Endothelial cell of umbilical vein (primary cell): ENCODE results near the gene SYNGR3. TPM values are rescaled to one million over a fixed set of nuclear protein-coding genes. Genes with fewer than 3 reads are reported as not detected.

Experiments
- BruUV-seq: library from RNA; stranded (reverse); fragments of 400-500 nt; replicated peaks from 2 replicates; lab custom pipeline; 2021; lab: Mats Ljungman, UMichigan
- CTCF ChIA-PET: fragments of 300-600, 350-600 bp; sonication (Branson Sonifier 250); formaldehyde crosslinking; loops from one replicate; lab custom pipeline; 2021; ENCODE audit warnings: antibody characterized with exemption, inconsistent platforms; lab: Charles Lee
- POLR2A ChIA-PET: fragments of 300-600, 350-600 bp; sonication (Branson Sonifier 250); formaldehyde crosslinking; loops from one replicate; lab custom pipeline; 2021; ENCODE audit warnings: antibody characterized with exemption, inconsistent platforms; lab: Charles Lee
- DNase-seq: peaks from one replicate; pipeline ENCODE4 v3.0.0-alpha.2; 2011; ENCODE audit warnings: low read depth, low spot score
- FAIRE-seq: peaks from 2 replicates; lab custom pipeline; 2011; peaks lifted over from hg19 to GRCh38; lab: Jason Lieb, UNC
- H2AFZ ChIP-seq: 2 replicates; pipeline ENCODE4 v1.6.0; 2012; ENCODE audit warnings: low read depth, low read length, control low read depth, inconsistent platforms
- H3K27ac ChIP-seq: 2 replicates; pipeline ENCODE4 v1.5.1; 2011; ENCODE audit warnings: low read depth, mild to moderate bottlenecking, control low read depth, low read length, moderate library complexity; ENCODE audit not compliant: insufficient read depth
- H3K27me3 ChIP-seq, 2 experiments: 2 replicates each; pipeline versions ENCODE4 v1.6.0 to v1.6.1; 2011; ENCODE audit warnings: low read length in 2 of 2, mixed read lengths in 1 of 2; ENCODE audit not compliant: control insufficient read depth in 2 of 2, insufficient read depth in 2 of 2
- H3K36me3 ChIP-seq, 2 experiments: 2 replicates in 1 of 2; 3 replicates in 1 of 2; pipeline ENCODE4 v1.5.1; 2011; ENCODE audit warnings: low read length in 2 of 2, mild to moderate bottlenecking in 1 of 2, moderate library complexity in 1 of 2; ENCODE audit not compliant: control insufficient read depth in 2 of 2, insufficient read depth in 2 of 2; ENCODE audit errors: extremely low read depth in 1 of 2
- H3K4me1 ChIP-seq: 3 replicates; pipeline ENCODE4 v1.5.1; 2011; ENCODE audit warnings: mild to moderate bottlenecking, low read length; ENCODE audit not compliant: control insufficient read depth, insufficient read depth; ENCODE audit errors: extremely low read depth
- H3K4me2 ChIP-seq: 2 replicates; pipeline ENCODE4 v1.6.1; 2011; ENCODE audit warnings: low read length, control low read depth, mixed read lengths; ENCODE audit not compliant: insufficient read depth
- H3K4me3 ChIP-seq, 3 experiments: fragments of 200-600 bp in 1 of 3; sonication (generic), shearing (Covaris generic) in 1 of 3; replicated peaks in 1 of 3; 2 replicates each; pipeline ENCODE4 v1.5.1; 2011 to 2016; ENCODE audit warnings: control low read depth in 3 of 3, low read length in 3 of 3, mild to moderate bottlenecking in 2 of 3, inconsistent platforms in 1 of 3, low read depth in 1 of 3, moderate library complexity in 1 of 3; ENCODE audit not compliant: insufficient read depth in 1 of 3
- H3K79me2 ChIP-seq: 2 replicates; pipeline ENCODE4 v1.6.0; 2012; ENCODE audit warnings: low read length, inconsistent platforms; ENCODE audit not compliant: control insufficient read depth, insufficient read depth
- H3K9ac ChIP-seq: replicated peaks from 2 replicates; pipeline ENCODE3; 2011; ENCODE audit warnings: low read length, control low read depth; ENCODE audit not compliant: insufficient read depth; ENCODE audit errors: extremely low read depth
- H3K9me1 ChIP-seq: replicated peaks from 3 replicates; pipeline ENCODE4 v1.6.0; 2011; ENCODE audit warnings: mild to moderate bottlenecking, low read length; ENCODE audit not compliant: control insufficient read depth, insufficient read depth; ENCODE audit errors: extremely low read depth
- H3K9me3 ChIP-seq: replicated peaks from 2 replicates; pipeline ENCODE4 v1.5.1; 2012; ENCODE audit warnings: low read length, inconsistent platforms; ENCODE audit not compliant: control insufficient read depth, insufficient read depth
- H4K20me1 ChIP-seq: replicated peaks from 2 replicates; pipeline ENCODE3; 2011; ENCODE audit warnings: mild to moderate bottlenecking, low read length; ENCODE audit not compliant: control insufficient read depth, insufficient read depth; ENCODE audit errors: extremely low read depth
- CTCF ChIP-seq, 2 donors: IDR thresholded peaks; 1 replicate in 1 of 2; 2 replicates in 1 of 2; pipeline ENCODE4 v1.5.1; 2011; ENCODE audit warnings: low read length in 2 of 2, mild to moderate bottlenecking in 2 of 2, moderate library complexity in 2 of 2, control low read depth in 1 of 2, inconsistent platforms in 1 of 2, low read depth in 1 of 2; ENCODE audit not compliant: insufficient read depth in 1 of 2; ENCODE audit errors: extremely low read depth in 1 of 2
- EZH2 ChIP-seq: IDR thresholded peaks from 2 replicates; pipeline ENCODE4 v1.6.1; 2012; ENCODE audit warnings: borderline replicate concordance, low read depth, mild to moderate bottlenecking, moderate library complexity, low read length, inconsistent platforms; ENCODE audit not compliant: severe bottlenecking
- FOS ChIP-seq: IDR thresholded peaks from 2 replicates; pipeline ENCODE4 v1.6.1; 2011; ENCODE audit warnings: mild to moderate bottlenecking, low read length, moderate library complexity, borderline replicate concordance; ENCODE audit not compliant: insufficient read depth
- GATA2 ChIP-seq: IDR thresholded peaks from 2 replicates; pipeline ENCODE4 v1.7.0; 2011; ENCODE audit warnings: low read depth, mild to moderate bottlenecking, moderate library complexity, mixed read lengths, low read length; ENCODE audit not compliant: insufficient read length, insufficient read depth
- JUN ChIP-seq: IDR thresholded peaks from 2 replicates; pipeline ENCODE4 v1.6.1; 2011; ENCODE audit warnings: borderline replicate concordance, low read depth; ENCODE audit not compliant: insufficient read length, insufficient read depth
- MYC ChIP-seq: IDR thresholded peaks from one replicate; pipeline ENCODE4 v1.6.1; 2011; ENCODE audit warnings: mild to moderate bottlenecking, low read depth, low read length
- POLR2A ChIP-seq: IDR thresholded peaks from 2 replicates; pipeline ENCODE4 v1.6.1; 2012; ENCODE audit warnings: low read depth, mild to moderate bottlenecking, control low read depth, low read length
- POLR2AphosphoS5 ChIP-seq: IDR thresholded peaks from 2 replicates; pipeline ENCODE4 v1.6.1; 2012; ENCODE audit warnings: low read depth, mild to moderate bottlenecking, control low read depth, low read length, moderate library complexity; ENCODE audit not compliant: insufficient read depth
- dilution Hi-C: fragments of 300-500 bp; cut with MboI; formaldehyde crosslinking; loops from one replicate; pipeline ENCODE4 v1.15.0; 2019; ENCODE audit warnings: low sequenced_read_pairs; ENCODE audit not compliant: extremely low pct_ligation_motif_present
- intact Hi-C: fragments of 100-400 bp; cut with micrococcal nuclease; formaldehyde crosslinking; loops from one replicate; pipeline ENCODE4 v1.10.0; 2022
- polyA plus RNA-seq, 4 experiments: library from polyadenylated mRNA; depleted of rRNA in 3 of 4; stranded (reverse) in 3 of 4; unstranded in 1 of 4; fragments of >200 nt; gene quantifications; 2 replicates each; pipeline versions ENCODE4 v1.2.1 to v1.2.3, GENCODE V29; 2011 to 2012; ENCODE audit warnings: missing spikeins in 1 of 4
- total RNA-seq: library from RNA; stranded (reverse); gene quantifications from 2 replicates; pipeline ENCODE4 v1.2.3, GENCODE V29; 2021
- TF ChIP-seq, protein P1 (sequence below): IDR thresholded peaks from 2 replicates; pipeline ENCODE4 v1.6.1; 2011; ENCODE audit not compliant: insufficient read depth, insufficient read length

Gene SYNGR3
- total and polyA plus RNA-seq, 2 donors (not counting 3 experiments of a cell fraction or from before 2014, with no cell fraction given) = 0.95 to 1.4 TPM

DNA sequence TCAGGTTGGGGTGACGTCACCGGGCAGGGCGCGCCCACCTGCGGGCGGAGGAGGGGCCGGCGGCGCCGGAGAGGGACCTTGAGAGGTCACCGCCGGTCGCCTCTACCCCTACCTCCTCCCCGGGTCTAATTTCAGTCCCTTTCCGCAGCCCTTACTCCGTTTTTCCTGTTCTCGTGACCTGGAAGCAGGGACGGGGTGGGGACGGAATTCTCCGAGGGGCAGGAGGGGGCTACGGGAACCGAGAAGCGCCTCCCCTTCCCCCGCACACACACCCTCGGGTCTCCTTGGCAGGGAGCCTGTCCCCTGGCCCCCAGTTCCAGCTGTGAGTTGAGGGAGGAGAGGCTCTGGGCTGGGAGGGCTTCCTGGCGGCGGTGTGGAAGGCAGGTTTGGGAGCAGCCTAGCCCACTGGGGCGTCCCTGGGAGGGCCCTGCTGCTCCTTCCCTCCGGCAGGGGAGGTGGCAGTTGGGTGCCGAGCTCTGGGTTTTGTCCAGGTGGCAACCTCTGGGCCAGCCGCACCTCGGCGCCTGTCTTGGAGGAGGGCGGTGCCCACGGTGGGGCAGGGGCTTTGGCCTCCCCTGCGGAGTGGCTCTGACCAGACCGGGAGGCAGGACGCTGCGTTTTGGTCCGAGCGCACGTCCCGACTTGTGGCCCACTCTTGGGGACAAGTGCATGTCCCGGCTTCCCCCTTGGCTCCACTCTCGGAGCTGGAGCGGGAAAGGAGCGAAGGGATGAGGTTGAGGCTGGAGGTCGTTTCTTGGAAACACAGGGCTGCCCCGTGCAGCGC, 773 bp downstream of the SYNGR3 start:
- intact Hi-C loops = no loop called here
- no TSS peak for BruUV-seq
- H4K20me1 ChIP-seq = no peaks in the 10 kb centered on the region
- H3K79me2 ChIP-seq = no peaks in the 10 kb centered on the region
- dilution Hi-C loops = no loop called here
- peak; percentile 87 for TF ChIP-seq EZH2
- no peak for TF ChIP-seq FOS
- FAIRE-seq (no peak), DNase-seq (no peak)
- H3K4me1 ChIP-seq = peaks cover 7% of the 10 kb centered on the region
- no peak overlapping the region for H3K4me2 ChIP-seq
- peaks cover 0 to 7% of the 10 kb centered on the region in 2 experiments for H3K36me3 ChIP-seq
- no peak overlapping the region for H2AFZ ChIP-seq
- peaks cover 23 to 24% of the 10 kb centered on the region in 2 experiments for H3K27me3 ChIP-seq
- ChIA-PET CTCF (interaction anchor here (2.5 to 3.9 kb wide), 2 partner anchors 12 to 150 kb away, joined by 9 to 23 read pairs; no protein-coding TSS in a partner anchor), POLR2A (no interaction called here)
- H3K9me3 ChIP-seq = no peaks in the 10 kb centered on the region
- H3K9ac ChIP-seq = no peak overlapping the region
- no peaks in the 10 kb centered on the region for H3K9me1 ChIP-seq
- H3K27ac ChIP-seq = no peak overlapping the region
- no peak overlapping the region for H3K4me3 ChIP-seq

GRCh38 chr16:1991135-1991551, 1.4 kb downstream of the SYNGR3 start:
- intact Hi-C loops (no loop called here), dilution Hi-C loops (no loop called here)
- H3K27me3 ChIP-seq = peaks cover 23 to 24% of the 10 kb centered on the region in 2 experiments
- H3K9ac ChIP-seq = no peak overlapping the region
- no peak overlapping the region for H3K27ac ChIP-seq
- H3K9me3 ChIP-seq = no peaks in the 10 kb centered on the region
- DNase-seq (no peak), FAIRE-seq (no peak)
- H3K4me3 ChIP-seq = no peak overlapping the region
- TF ChIP-seq GATA2 (no peak), CTCF (IDR thresholded peaks at IDR 0.05; ENCODE audit: extremely low read depth in 1 of 2, insufficient read depth in 1 of 2, low read depth in 1 of 2, low read length in 2 of 2) (no peak), MYC (no peak), JUN (no peak), FOS (no peak), POLR2AphosphoS5 (no peak), POLR2A (no peak), EZH2 (peak; percentile 78)
- TF ChIP-seq, protein P1, sequence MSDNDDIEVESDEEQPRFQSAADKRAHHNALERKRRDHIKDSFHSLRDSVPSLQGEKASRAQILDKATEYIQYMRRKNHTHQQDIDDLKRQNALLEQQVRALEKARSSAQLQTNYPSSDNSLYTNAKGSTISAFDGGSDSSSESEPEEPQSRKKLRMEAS = no peak
- peaks cover 7% of the 10 kb centered on the region for H3K4me1 ChIP-seq
- H2AFZ ChIP-seq = no peak overlapping the region
- POLR2A ChIA-PET = interaction anchor here (1.3 kb wide), 1 partner anchor 164 kb away, joined by 5 read pairs; the partner anchor contains the start of gene TRAF7
- H4K20me1 ChIP-seq = no peaks in the 10 kb centered on the region
- no peaks in the 10 kb centered on the region for H3K9me1 ChIP-seq
- CTCF ChIA-PET = interaction anchor here (2.5 to 3.9 kb wide), 2 partner anchors 12 to 149 kb away, joined by 9 to 23 read pairs; no protein-coding TSS in a partner anchor
- peaks cover 0 to 2% of the 10 kb centered on the region in 2 experiments for H3K36me3 ChIP-seq
- H3K4me2 ChIP-seq = no peak overlapping the region
- BruUV-seq = no TSS peak
- H3K79me2 ChIP-seq = no peaks in the 10 kb centered on the region
